Measurements from ENCODE around the gene RNF150. TPM values are rescaled to one million over a fixed set of nuclear protein-coding genes. Genes with fewer than 3 reads are reported as not detected.
"Not testable (repeated sequence)": the region's sequence is repeated elsewhere in the genome, so short reads cannot be mapped to it uniquely, and the experiment has no call there.

RNF150 gene
- total and polyA plus RNA-seq, 2 of the 4 experiments (the other 2 are of a cell fraction), result 6.2 to 18.1 TPM

- Histone ChIP-seq H4K20me1 (ENCODE audit: insufficient read depth, low read length) (no peaks in the 10 kb centered on the region), H3K23ac (ENCODE audit: low read depth, low read length) (no peak overlapping the region), H3K4me3 (ENCODE audit: insufficient read depth, low read depth, low read length) (no peak overlapping the region), H4K5ac (ENCODE audit: low read depth, low read length) (no peak overlapping the region), H2AK5ac (ENCODE audit: low read depth, low read length) (no peak overlapping the region), H2BK15ac (ENCODE audit: low read depth, low read length) (no peak overlapping the region), H2BK5ac (ENCODE audit: low read depth, low read length, poor library complexity, severe bottlenecking) (no peak overlapping the region), H3K9ac (ENCODE audit: low read depth, low read length) (no peak overlapping the region), H4K8ac (ENCODE audit: low read depth in 2 of 2, low read length in 2 of 2) (no peak overlapping the region), H3K27ac (ENCODE audit: insufficient read depth, low read length) (no peak overlapping the region), H3K9me3 (ENCODE audit: control insufficient read depth, insufficient read depth, low read length) (peaks cover 3% of the 10 kb centered on the region; the same call in 1 of the 2 replicates), H3K4me2 (ENCODE audit: low read depth, low read length) (no peak overlapping the region), H3K56ac (ENCODE audit: extremely low read depth, insufficient read depth, low read length) (no peak overlapping the region), H2BK120ac (ENCODE audit: low read depth, low read length) (no peak overlapping the region), H3K79me1 (ENCODE audit: low read depth in 1 of 2, low read length in 2 of 2) (no peaks in the 10 kb centered on the region), H2BK20ac (ENCODE audit: low read depth, low read length) (no peak overlapping the region), H3K18ac (ENCODE audit: low read depth, low read length) (no peak overlapping the region), H2AK9ac (replicated peaks; ENCODE audit: low read depth, low read length, poor library complexity) (no peak overlapping the region), H4K91ac (ENCODE audit: insufficient read depth, low read depth, low read length) (no peak overlapping the region), H3K36me3 (ENCODE audit: control insufficient read depth, insufficient read depth, low read length) (no peaks in the 10 kb centered on the region), H3K27me3 (ENCODE audit: control insufficient read depth, insufficient read depth, low read length) (peaks cover 7% of the 10 kb centered on the region), H3K4me1 (ENCODE audit: control insufficient read depth, insufficient read depth, low read length) (no peaks in the 10 kb centered on the region), H3K14ac (replicated peaks; ENCODE audit: low read depth, low read length) (no peak overlapping the region), H3K9me1 (ENCODE audit: insufficient read depth, low read length) (no peaks in the 10 kb centered on the region), H3K4ac (ENCODE audit: low read depth, low read length) (no peak overlapping the region), H2AFZ (replicated peaks; ENCODE audit: low read length, poor library complexity) (no peak overlapping the region)
- TF ChIP-seq CEBPB (IDR thresholded peaks at IDR 0.05; ENCODE audit: low read depth, low read length) (no peak), MXI1 (IDR thresholded peaks at IDR 0.05; ENCODE audit: borderline replicate concordance, low read depth, low read length) (no peak)
- CTCF ChIA-PET, result no interaction called here
- no peak for ATAC-seq (ENCODE audit: low read depth)
- dilution Hi-C loops (cut with HindIII; ENCODE audit: low sequenced_read_pairs, unreplicated experiment) (no loop called here), in situ Hi-C loops (cut with MboI; ENCODE audit: low sequenced_read_pairs) (loop anchor here (25.0 kb wide), 3 partner anchors 1543 to 1918 kb away; partner anchors contain the start of gene INPP4B), intact Hi-C loops (cut with micrococcal nuclease) (no loop called here)
- POLR2A ChIA-PET (ENCODE audit: unreplicated experiment), result no interaction called here
- no peak for DNase-seq
- BruUV-seq (replicated peaks), result no TSS peak
These were observed 36.1 kb upstream of the RNF150 start for GRCh38 chr4:141169391-141169790.

DNA sequence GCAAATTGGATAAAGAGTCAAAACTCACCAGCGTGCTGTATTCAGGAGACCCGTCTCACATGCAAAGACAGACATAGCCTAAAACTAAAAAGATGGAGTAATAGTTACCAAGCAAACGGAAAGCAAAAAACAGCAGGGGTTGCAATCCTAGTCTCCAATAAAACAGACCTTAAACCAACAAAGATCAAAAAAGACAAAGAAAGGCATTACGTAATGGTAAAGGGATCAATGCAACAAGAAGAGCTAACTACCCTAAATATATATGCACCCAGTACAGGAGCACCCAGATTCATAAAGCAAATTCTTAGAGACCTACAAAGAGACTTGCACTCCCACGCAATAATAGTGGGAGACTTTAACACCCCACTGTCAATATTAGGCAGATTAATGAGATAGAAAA is 31.7 kb upstream of the RNF150 start:
- BruUV-seq (replicated peaks); H2BK20ac ChIP-seq (ENCODE audit: low read depth, low read length); H3K14ac ChIP-seq (replicated peaks; ENCODE audit: low read depth, low read length); H3K9me1 ChIP-seq (ENCODE audit: insufficient read depth, low read length); dilution Hi-C loops (cut with HindIII; ENCODE audit: low sequenced_read_pairs, unreplicated experiment); H3K23ac ChIP-seq (ENCODE audit: low read depth, low read length); H3K56ac ChIP-seq (ENCODE audit: extremely low read depth, insufficient read depth, low read length); H3K4me1 ChIP-seq (ENCODE audit: control insufficient read depth, insufficient read depth, low read length); H2BK120ac ChIP-seq (ENCODE audit: low read depth, low read length); H4K5ac ChIP-seq (ENCODE audit: low read depth, low read length); ATAC-seq (ENCODE audit: low read depth); H4K91ac ChIP-seq (ENCODE audit: insufficient read depth, low read depth, low read length); H3K36me3 ChIP-seq (ENCODE audit: control insufficient read depth, insufficient read depth, low read length); POLR2A ChIA-PET (ENCODE audit: unreplicated experiment); H2BK5ac ChIP-seq (ENCODE audit: low read depth, low read length, poor library complexity, severe bottlenecking); H4K8ac ChIP-seq (ENCODE audit: low read depth in 2 of 2, low read length in 2 of 2); intact Hi-C loops (cut with micrococcal nuclease); CTCF ChIA-PET; H3K79me1 ChIP-seq (ENCODE audit: low read depth in 1 of 2, low read length in 2 of 2); H3K18ac ChIP-seq (ENCODE audit: low read depth, low read length); H3K27ac ChIP-seq (ENCODE audit: insufficient read depth, low read length); H3K27me3 ChIP-seq (ENCODE audit: control insufficient read depth, insufficient read depth, low read length); H2BK15ac ChIP-seq (ENCODE audit: low read depth, low read length); H2AFZ ChIP-seq (replicated peaks; ENCODE audit: low read length, poor library complexity); H3K4ac ChIP-seq (ENCODE audit: low read depth, low read length); H3K4me3 ChIP-seq (ENCODE audit: insufficient read depth, low read depth, low read length); H2AK5ac ChIP-seq (ENCODE audit: low read depth, low read length); H2AK9ac ChIP-seq (replicated peaks; ENCODE audit: low read depth, low read length, poor library complexity); H3K9ac ChIP-seq (ENCODE audit: low read depth, low read length); H3K4me2 ChIP-seq (ENCODE audit: low read depth, low read length); DNase-seq; H4K20me1 ChIP-seq (ENCODE audit: insufficient read depth, low read length); H3K9me3 ChIP-seq (ENCODE audit: control insufficient read depth, insufficient read depth, low read length): not testable (repeated sequence)
- WGBS, 2 experiments (ENCODE audit: extremely low coverage in 2 of 2, insufficient read length in 1 of 2), result no CpG with 5 or more reads among the region's 5 CpGs
- in situ Hi-C loops (cut with MboI; ENCODE audit: low sequenced_read_pairs), result loop anchor here (25.0 kb wide), 3 partner anchors 1547 to 1922 kb away; partner anchors contain the start of gene INPP4B
